NOMO-1 (cell line): ENCODE data around the gene PXDN.
"Not testable (repeated sequence)": the region's sequence is repeated elsewhere in the genome, so short reads cannot be mapped to it uniquely, and the experiment has no call there.

Source experiments
- DNase-seq, 2 experiments: peaks; one replicate each; lab custom pipeline; 2025; ENCODE audit not compliant: unreplicated experiment in 2 of 2; lab: John Stamatoyannopoulos, UW

PXDN gene

DNA sequence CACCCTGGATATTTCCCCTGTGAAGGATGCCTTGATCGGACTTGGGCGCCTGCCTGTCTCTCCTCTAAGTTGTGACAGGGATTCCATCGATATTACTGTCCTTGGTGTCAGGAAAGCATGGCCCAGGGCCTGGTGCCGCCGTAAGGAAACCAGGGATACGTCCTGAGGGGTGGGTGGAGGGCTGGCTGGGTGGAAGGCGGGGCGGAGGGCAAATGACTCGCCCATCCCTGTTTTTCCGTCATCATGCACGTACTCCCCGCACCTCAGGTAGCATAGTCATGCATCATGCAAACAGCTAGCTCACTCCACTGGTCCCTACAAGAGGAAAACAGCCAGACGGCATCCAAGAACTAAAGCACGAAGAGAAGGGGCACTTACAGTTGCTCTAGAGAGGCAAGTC, 57.1 kb downstream of the PXDN start:
- no peak for DNase-seq

DNA sequence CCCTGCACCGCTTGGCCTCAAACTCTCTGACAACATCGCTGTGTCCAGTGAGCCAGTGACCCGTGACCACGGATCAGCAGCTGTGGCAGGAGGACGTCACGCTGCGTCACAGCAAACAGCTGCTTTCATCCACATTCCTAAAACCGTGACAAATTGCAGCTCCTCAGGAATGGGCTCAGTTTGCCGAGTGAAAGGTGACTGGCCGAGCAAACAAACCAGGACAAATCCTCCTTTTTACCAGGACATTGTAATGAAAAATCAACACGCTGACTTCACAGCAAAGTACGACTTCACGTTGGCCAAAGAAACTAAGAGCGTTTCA, 57.6 kb downstream of the PXDN start:
- DNase-seq = no peak

DNA sequence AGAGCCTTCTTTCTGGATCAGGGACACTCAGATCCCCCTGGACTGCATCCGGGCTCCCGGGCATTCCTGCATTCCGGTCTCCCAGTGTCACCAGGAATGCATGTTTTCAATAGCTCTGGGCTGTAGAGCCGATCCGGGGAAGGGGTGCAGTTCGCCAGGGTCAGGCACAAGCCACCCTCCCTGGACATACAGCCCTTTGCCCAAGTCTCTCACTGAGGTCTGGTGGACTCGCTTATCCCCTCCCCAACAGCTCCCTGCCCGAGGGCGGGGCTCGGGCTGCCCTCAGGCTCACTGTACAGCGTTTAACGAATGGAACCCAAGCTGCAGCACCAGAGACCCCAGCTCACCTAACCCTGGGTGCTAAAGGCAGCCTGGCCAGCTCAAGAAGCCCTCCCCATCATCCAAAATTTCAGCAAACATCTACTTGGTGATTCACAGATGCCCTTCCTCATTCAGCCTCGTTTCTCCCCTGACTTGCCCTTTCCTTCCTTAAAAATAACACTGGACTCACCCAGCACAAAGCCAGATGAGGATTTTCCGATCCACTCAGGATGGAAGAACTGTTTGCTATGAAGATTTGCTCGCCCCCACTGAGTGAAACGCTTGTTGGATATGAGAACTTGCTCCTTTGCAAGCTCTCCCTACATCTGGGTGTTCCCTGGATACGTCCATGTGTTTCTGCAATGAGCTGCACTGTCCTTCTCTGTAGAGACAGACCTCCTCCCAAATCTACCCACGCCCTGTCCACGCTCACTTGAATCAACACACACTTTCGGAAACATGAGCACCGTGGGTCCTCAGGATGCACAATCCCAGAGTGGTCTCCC, 58.1 kb downstream of the PXDN start:
- DNase-seq = no peak

DNA sequence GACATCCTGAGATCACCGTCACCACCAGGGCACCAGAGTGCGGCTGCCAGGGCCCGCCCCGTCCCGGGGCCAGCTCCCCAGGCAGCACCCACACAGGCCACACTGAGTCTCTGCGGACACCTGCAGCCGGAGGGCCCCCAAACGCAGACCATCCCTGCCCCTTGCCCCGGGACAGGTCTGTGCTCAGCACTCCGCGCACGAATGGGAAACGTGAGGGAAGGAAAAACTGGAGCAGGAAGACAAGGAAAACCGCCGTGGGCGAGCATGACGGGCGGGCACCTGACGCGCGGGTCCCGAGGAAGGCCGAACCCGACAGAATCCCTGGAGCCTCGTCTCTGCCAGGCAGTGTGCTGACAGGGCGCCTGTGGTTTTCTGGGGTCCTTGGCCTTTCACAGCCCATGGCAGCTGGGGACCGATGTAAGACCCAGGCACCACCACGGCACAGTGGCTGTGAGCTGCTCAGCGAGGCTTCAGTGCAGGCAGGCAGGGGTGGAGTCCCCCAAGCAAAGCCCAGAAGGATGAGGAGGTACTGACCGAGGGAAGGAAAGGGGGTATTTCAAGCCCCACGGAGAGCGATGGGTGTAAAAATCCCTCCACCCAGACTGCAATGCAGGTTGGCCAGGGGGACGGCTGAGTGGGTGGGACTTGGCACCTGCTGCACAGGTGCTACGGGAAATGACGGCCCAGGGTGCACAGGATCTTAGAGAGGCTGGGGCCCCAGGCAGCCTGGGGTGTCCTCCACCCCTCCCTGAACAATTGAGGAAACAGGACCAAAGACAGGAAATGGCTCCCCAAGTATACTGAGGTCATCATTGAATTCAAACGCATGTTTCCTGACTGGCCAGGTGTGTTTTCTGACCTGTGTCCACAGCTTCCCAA, 59.0 kb downstream of the PXDN start:
- DNase-seq = no peak

DNA sequence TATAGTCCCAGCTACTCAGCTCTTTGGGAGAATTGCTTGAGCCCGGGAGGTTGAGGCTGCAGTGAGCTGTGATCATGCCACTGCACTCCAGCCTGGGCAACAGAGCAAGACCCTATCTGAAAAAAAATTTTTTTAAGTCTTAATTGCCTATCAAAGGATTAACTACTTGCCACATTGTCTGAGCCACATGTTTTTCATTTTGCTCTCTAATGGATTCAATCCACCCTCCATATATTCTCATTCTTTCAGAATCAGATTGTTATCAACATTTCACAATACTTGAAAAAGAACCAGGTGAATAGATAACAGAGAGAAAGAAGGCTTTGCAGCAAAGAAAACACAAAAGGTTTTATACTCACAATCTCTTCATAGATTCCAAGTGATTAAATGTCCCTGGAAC, 61.0 kb downstream of the PXDN start:
- no peak for DNase-seq

DNA sequence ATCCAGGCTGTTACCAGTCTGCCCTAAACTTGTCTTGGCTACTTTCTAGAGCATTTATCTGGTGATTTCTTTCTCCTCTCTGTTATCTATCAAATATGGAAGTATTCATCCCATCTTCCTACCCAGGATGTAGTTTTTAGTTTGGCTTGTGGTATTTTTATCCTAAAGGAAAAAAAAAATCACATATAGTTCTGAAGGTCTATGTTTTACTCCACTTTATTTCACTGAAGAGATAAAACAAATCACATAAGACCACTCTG, 62.2 kb downstream of the PXDN start:
- no peak for DNase-seq

DNA sequence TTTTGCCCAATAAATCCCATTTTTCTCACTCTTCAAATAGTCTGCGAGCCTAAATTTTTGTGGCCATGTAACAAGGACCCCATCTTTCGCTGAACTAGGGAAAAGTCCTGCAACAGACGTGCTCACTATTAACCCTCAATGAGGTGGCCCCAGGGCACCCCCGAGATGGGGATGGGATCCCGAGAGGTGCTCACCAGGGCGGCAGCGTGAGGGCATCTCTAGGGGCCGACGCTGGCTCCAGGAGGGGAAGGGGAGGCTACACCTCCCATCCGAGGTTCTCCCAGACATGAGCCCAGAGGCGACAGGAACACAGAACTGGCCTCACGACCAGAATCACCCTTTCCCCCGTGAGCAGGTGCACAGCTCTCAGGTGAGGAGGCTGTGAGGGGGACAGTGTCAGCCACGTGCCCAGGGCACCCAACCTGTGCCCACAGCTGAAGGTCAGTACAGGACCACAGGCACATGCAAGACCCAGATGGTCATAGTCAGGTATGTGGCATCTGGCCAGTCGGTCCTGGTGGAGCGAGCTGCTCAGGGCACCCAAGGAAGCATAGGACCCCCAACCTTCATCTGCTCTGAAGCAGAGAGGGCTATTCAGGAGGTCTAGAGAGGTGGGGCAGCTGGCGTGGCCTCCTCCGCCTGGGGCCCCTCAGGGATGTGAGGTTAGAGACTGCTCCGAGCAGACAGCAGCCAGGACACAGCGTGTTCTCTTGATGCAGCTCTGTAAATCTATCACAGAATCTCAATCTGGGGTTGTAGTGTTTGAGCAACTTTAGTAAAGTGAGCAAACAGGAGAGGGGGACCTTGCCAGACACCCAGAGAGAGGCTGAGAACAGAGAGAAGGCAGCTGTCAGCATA, 62.8 kb downstream of the PXDN start:
- no peak for DNase-seq

DNA sequence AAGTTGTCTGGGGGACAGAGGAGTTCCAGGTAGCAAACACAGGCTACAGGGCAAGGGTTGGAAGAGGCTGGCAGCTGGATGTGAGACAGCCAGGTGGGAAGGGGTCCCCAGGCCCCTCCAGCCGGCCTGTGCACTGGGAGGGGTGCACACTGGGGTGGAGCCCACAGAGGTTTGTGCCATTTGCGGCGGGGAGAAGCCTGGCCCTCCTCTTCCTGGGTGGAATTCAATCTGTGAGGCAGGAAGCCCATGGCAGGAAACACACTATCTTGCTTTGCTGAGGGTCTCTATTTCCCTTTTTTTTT, 63.3 kb downstream of the PXDN start:
- no peak for DNase-seq

DNA sequence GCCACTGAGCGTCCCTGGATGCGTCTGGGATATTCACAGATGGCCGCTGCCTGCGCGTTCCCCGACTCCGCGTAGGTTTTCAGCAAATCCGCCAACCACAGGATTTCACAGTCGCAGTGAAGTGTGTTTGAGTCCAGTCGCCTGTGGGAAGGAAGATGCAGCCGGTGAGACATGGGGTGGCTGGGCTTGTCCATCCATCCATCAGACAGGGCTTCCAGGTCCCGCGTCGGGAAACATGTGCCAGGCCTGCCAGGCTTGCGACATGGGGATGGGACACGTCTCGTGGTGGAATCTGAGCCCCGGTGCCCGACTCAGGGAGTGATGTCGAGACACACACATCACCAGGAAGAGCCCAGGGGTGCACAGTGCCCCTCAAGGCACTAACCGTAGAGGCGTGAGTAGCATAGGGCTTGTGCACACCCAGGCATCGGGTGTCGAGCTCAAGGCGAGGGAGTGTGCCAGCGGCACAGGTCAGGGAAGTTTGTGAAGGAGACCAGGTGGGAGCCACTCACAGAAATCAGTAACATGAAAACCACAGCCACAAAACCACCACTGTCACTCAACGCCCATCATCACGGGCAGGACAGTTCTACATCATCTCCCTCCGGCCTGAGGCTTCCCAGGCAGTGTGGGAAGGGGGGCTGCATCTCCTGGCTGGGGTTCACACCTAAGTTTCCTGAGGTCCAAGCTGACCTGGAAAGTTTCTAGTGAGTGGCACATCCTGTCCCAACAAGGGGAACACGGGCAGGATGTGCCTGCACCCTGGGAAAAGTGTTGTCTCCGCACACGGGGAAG, 63.9 kb downstream of the PXDN start:
- DNase-seq = no peak

DNA sequence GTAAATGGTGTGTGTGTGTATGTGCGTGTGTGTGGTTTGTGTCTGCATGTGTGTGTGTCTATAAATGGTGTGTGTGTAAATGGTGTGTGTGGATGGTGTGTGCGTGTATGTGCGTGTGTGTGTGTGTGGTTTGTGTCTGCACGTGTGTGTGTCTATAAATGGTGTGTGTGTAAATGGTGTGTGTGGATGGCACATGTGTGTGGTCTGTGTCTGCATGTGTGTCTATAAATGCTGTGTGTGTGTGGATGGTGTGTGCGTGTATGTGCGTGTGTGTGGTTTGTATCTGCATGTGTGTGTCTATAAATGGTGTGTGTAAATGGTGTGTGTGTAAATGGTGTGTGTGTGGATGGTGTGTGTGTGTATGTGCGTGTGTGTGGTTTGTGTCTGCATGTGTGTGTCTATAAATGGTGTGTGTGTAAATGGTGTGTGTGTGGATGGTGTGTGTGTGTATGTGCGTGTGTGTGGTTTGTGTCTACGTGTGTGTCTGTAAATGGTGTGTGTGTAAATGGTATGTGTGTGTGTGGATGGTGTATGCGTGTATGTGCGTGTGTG, 64.8 kb downstream of the PXDN start:
- DNase-seq = not testable (repeated sequence)

DNA sequence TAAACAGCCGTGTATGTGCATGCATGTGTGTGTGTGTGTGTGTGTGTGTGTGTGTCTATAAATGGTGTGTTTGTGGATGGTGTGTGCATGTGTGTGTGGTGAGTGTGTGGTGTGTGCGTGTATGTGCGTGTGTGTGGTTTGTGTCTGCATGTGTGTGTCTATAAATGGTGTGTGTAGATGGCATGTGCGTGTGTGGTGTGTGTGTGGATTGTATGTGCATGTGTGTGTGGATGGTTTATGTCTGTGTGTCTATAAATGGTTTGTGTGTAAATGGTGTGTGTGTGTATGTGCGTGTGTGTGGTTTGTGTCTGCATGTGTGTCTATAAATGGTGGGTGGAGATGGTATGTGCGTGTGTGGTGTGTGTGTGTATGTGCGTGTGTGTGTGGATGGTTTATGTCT, 65.2 kb downstream of the PXDN start:
- not testable (repeated sequence) for DNase-seq

DNA sequence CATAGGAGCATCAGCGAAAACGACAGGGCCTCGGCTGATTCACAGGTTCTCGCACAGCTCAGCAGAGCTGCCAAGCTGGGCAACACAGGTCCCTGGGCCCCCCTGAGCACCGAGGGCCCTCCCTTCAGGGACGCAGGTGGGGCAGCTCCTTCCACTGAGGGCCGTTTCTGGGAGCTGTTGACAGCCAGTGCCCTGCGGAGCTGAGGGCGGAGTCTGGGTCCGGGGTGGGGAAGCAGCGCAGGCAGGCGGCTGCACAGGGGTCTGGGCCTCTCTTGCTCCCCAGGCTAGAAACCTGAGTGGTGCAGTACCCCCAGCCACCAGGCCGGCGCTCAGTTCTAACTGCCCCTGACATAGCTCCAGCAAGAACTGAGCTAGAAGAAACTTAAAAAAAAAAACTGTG, 65.7 kb downstream of the PXDN start:
- DNase-seq = no peak

DNA sequence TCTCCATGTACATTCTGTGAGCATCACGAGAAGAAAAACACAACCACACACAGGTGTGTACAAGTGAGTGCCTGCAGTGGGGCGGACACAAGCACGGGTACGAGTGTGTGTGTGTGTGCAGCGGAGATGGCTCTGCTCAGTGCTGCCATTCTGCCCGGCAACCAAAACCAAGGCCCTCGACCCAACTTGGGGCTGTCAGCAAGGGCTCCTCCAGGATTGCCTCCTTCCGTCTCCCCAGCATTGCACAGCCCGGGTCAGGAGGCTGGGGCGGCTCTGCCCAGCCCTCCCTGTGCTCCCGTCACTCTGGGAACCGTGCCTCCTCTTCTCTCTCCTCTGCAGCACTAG, 66.5 kb downstream of the PXDN start:
- DNase-seq = no peak

DNA sequence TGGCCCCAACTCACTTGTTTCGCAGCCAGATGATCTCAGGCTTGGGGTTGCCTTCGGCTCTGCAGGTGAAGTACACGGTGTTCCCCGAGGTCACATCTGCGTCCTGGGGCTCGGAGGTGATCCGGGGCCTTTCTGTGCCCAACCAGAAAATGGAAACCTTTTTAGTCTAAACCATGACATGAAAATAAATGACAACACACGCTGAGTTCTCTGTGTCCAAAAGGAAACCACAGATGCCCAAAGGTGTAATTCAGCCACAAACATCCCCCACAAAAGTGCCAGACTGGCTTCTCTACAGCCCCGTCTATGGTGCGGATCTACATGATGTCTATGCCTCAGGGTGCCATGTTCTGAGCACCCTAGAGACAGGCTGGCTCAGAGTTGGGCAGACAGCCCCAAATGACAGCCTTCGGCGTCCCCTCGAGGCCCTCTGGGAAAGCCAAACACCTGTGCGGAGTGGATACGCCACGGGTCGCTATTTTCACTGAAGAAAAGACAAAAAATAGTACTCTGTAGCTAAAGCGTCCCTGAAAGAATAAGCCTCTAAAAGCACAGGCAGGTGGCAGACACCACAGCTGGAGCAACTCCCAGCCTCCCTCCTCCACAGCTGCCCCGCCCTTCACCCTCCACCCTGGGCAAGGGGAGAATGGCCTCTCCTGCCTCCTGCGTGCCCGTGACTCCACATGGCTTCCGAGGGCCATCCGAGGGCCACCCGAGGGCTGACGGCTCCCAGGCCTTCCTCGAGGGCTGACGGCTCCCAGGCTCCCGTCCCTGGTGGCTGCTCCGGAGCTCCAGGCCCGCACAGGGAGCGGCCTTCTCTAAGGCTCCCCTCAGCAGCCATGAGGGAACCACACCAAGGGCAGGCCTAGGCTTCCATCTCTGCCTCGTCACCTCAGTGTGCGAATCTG, 67.1 kb downstream of the PXDN start:
- no peak for DNase-seq

DNA sequence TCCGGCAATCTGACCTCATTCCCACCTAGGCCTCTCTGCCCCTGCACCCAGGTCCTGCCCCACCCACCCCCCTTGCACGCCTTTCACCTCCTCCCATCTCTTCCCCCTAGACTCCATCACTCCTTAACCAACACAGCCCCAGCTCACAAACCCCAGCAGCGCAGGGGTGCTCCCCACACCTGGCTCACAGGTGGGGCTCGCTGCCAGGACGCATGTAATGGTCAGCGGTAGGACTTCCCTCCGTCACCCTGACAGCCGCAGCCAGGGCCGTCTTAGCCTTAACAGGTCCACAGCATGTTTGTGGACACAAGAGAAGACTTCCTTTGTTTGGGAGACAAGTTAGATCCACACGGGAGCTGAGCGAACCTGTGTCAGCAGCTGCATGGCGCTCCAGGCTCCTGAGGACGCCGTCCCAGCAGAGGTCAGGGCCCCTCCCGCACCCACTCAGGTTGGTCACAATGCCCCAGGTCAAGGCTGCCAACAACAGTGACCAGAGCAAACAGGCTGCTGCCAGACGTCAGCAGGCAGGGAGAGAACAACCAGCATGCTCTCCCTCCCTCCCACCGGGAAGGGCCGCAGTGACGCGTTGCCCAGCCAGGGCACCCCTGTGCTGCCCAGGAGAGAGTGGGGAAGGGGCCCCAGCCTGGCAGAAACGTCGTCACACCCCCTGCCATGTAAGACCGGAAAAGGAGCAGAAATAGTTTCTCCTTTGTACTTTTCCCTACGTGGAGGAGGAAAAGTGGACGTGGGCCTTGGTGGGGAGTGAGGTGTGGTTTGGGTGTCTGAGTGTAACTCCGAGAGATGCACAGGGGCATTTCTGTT, 68.0 kb downstream of the PXDN start:
- no peak for DNase-seq

DNA sequence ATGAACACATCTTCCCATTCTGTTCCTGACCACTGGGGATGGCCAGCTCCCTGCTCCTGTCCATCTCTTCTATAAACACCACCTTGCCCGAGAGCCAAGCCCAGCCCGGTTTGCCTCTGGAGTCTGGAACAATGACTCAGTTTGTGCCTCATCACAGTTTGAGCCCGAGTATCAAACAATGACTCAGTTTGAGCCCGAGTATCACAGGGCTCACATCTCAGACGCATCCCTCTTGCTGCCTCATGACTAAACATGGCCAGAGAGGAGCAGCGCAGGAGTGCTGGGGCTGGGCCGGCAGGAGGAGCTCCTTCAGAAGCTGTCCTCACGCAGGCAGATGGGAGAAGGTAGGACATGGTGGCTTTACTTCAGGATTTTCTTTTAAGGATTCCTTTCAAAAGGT, 68.7 kb downstream of the PXDN start:
- DNase-seq = no peak

DNA sequence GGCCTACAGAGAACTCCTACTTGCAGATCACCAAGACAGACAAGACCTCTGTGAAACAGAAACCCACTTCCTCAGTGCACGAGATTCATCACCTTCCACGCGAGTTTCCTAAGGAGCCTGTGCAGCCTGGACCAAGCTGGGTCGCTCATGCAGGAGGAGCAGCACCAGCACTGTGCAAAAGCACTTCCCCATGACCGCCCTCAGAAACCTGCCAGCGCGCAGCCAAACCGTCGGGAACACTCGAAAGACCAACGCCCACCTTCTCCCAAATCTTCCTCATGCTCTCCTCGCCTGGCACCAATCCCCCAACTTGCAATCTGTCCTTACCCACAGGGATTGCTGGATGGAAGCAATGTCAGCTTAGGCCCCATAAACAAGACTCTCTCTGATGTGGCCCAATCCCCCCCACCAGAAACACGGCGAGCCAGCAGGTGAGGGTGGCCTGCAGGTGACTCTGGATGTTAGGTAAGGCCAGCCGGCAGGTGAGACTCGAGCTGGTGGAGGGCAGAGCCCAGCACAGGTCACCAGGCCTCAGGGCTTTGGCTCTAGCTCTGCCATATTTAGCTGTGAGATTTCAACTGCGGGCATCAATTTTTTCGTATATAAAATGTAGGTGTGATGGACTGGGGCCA, 69.4 kb downstream of the PXDN start:
- no peak for DNase-seq

DNA sequence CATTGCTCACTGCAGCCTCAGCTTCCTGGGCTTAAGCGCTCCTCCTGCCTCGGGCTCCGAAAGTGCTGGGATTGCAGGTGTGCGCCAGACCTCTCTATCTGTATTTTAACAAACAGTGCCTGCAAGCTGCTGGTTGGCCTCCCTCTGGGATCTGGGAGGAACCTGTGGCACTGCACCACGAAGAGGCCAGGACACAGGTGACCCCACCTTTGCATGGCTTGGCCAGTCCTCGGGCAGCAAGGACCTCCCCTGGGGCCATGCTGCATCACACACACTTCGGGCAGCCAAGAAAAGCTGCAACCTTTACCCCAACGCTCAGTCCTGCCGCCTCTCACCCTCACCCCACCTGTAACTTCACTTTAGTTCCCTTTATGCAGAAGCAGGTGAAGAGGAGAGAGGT, 70.0 kb downstream of the PXDN start:
- DNase-seq = no peak
